Fibroblast of the aortic adventitia (primary cell): ENCODE results near the gene INPP5J. TPM values are rescaled to one million over a fixed set of nuclear protein-coding genes. Genes with fewer than 3 reads are reported as not detected.
"Not testable (repeated sequence)": the region's sequence is repeated elsewhere in the genome, so short reads cannot be mapped to it uniquely, and the experiment has no call there.

Experiments
- DNase-seq: peaks from one replicate; pipeline ENCODE4 v3.0.0-alpha.2; 2010; ENCODE audit warnings: low read depth
- H3K4me3 ChIP-seq: 2 replicates; pipeline ENCODE4 v1.5.1; 2011; ENCODE audit warnings: low read depth, mild to moderate bottlenecking, control low read depth, low read length, moderate library complexity
- total RNA-seq: library from RNA; depleted of rRNA; stranded (reverse); fragments of >200 nt; gene quantifications from 2 replicates; pipeline ENCODE4 v1.2.3, GENCODE V29; 2012; ENCODE audit warnings: low replicate concordance
- TF ChIP-seq, protein P1 (sequence below): IDR thresholded peaks from 2 replicates; pipeline ENCODE4 v1.5.1; 2011; ENCODE audit warnings: mild to moderate bottlenecking, low read length, control low read depth, inconsistent platforms; ENCODE audit not compliant: insufficient read depth

Gene INPP5J
- total RNA-seq, 1 donor = under 0.01 TPM

DNA sequence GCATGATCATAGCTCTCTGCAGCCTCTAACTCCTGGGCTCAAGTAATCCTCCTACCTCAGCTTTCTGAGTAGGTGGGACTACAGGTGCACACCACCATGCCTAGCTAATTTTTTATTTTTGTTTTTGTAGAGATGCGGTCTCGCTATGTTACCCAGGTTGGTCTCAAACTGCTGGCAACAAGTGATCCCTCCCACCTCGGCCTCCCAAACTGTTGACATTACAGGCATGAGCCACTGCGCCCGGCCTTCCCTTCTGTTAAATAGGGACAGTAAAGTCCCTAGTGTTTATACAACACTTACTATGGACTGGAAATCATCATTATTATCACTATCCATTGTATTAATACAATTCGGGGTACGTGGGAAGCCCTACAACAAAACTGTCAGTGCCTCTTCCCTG lies 28.0 kb upstream of the INPP5J start:
- no peak overlapping the region for H3K4me3 ChIP-seq
- no peak for DNase-seq
- TF ChIP-seq, protein P1, sequence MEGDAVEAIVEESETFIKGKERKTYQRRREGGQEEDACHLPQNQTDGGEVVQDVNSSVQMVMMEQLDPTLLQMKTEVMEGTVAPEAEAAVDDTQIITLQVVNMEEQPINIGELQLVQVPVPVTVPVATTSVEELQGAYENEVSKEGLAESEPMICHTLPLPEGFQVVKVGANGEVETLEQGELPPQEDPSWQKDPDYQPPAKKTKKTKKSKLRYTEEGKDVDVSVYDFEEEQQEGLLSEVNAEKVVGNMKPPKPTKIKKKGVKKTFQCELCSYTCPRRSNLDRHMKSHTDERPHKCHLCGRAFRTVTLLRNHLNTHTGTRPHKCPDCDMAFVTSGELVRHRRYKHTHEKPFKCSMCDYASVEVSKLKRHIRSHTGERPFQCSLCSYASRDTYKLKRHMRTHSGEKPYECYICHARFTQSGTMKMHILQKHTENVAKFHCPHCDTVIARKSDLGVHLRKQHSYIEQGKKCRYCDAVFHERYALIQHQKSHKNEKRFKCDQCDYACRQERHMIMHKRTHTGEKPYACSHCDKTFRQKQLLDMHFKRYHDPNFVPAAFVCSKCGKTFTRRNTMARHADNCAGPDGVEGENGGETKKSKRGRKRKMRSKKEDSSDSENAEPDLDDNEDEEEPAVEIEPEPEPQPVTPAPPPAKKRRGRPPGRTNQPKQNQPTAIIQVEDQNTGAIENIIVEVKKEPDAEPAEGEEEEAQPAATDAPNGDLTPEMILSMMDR = no peak

DNA sequence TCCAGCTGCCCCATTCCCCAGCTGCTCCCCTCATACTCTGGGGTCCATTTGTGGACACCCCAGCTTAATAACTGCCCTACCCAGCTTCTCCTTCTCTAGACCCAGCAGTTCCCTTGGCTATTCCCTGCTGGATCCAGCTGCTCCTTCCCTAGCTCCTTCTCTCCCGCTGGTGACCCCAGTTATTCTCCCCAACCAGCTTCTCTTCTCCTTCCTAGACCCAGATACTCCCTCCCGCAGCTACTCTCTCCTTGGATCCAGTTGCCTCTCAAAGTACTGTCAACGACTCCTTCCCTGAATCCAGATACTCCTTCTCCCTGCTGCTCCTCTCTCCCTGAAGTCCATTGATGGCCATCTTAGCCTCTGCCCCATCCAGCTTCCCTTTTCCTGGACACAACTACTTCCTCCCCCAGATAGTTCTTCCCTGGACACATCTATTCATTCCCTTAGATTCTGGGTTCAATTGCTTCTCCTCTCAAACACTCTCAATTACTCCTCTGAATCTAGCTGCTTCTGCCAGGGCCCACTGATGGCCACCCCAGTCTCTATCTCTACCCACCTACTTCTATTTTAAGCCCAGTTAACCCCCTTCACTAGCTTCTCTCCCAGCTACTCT lies 27.0 kb upstream of the INPP5J start:
- TF ChIP-seq, protein P1 = no peak
- no peak overlapping the region for H3K4me3 ChIP-seq
- no peak for DNase-seq

DNA sequence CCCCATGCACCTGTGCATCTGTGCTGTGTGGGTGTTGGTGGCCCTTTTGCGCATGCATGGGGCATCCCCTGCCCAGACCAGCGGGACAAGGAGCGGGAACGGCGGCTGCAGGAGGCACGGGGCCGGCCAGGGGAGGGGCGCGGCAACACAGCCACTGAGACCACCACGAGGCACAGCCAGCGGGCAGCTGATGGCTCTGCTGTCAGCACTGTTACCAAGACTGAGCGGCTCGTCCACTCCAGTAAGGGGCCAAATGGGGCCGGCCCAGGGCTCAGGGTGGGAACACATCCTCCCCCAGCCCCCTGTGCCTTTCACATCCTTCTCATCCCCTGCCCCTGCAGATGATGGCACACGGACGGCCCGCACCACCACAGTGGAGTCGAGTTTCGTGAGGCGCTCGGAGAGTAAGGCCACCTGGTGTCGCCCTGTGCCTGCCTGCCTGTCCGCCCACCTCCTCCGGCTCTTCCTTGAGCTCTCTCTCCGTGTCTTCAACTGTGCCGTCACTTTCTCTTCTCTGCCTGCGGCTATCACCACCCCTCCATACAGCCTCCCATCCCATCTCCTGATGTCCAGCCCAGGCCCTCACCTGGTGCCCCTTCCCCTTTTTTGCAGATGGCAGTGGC lies 26.0 kb upstream of the INPP5J start:
- DNase-seq = no peak
- no peak overlapping the region for H3K4me3 ChIP-seq
- TF ChIP-seq, protein P1 = no peak

DNA sequence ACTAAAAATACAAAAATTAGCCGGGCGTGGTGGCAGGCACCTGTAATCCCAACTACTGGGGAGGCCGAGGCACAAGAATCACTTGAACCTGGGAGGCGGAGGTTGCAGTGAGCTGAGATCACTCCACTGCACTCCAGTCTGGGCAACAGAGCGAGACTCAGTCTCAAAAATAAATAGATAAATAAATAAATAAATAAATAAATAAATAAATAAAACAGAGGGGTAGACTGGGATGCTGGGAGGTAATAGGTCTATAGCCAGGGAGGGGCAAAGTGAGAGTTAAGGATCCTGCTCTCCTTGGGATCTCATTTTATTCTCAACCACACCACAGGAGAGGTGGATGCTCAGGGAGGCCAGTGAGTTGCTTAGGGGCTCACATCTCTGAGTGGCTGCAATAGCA lies 25.2 kb upstream of the INPP5J start:
- DNase-seq, H3K4me3 ChIP-seq: not testable (repeated sequence)

DNA sequence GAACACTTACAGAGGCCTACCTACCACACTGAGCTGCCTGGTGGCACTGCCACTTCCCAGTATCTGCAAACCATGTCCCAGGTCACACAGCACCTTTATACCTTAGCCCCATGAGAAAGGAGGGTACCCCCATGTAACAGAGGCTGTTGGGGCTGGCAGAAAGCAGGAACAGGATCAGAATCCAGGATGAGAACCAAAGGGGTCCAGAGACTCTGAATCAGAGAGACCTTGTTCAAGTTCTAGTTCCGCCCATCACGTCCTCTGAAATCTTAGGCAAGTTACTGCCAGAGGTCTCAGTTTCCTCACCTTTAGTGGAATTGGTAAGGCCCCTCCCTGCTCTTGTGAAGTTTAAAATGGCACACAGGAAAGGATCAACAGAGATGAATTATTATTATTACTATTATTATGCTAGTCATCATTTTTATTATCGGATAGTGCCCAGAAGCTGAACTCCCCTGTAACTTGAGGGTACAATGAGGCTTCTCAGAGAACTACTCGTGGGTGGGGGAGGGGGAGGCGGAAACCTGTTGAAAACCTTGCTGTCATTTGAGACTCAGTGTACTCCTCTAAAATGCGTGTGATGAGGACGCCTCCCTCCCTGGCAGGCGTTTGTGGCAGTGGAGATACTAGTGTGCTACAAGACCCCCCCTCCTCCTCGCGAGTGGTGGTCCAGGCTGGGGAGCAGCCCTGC lies 24.7 kb upstream of the INPP5J start:
- DNase-seq = no peak
- TF ChIP-seq, protein P1 = no peak
- H3K4me3 ChIP-seq = no peak overlapping the region

DNA sequence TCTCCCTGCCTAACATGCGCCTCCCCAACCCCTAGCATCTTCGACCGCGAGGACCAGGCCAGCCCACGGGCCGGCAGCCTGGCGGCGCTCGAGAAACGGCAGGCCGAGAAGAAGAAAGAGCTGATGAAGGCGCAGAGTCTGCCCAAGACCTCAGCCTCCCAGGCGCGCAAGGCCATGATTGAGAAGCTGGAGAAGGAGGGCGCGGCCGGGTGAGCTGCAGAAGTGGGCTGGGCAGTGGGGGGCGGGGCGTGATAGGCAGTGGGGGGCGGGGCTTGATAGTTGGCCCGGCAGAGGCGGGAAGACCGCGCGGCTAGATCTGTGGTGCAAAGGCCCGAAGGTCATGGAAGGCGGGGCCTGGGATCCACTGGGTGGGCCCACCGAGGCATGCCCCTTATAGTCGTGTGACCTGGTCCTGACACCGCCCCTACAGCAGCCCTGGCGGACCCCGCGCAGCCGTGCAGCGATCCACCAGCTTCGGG lies 24.1 kb upstream of the INPP5J start:
- no peak for DNase-seq
- TF ChIP-seq, protein P1 = no peak
- no peak overlapping the region for H3K4me3 ChIP-seq

DNA sequence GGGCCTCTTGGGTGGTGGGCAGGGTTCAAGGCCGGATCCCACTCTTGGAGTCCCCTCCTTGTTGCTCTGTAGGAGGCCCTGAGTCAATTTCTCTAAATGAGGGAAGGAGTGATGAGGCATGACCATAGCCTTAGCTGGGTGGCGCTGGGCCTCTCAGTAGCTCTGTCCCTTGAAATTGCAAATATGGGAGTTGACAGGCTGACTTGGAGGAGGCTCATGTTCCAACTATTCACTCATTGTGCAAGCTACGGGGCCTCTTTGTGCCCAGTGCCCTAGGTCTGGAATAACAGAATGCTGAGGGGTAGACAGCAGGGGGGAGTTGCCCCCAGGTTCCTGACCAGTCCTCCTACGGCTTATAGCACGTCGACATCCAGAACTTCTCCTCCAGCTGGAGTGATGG lies 23.4 kb upstream of the INPP5J start:
- no peak overlapping the region for H3K4me3 ChIP-seq
- no peak for DNase-seq
- TF ChIP-seq, protein P1 = no peak
